Neural progenitor cell (in vitro differentiated cells): ENCODE results near the gene CD99. TPM values are rescaled to one million over a fixed set of nuclear protein-coding genes. Genes with fewer than 3 reads are reported as not detected.
A peak's percentile ranks its signal among the peaks of the same experiment; 100 is the strongest.
"Not testable (repeated sequence)": the region's sequence is repeated elsewhere in the genome, so short reads cannot be mapped to it uniquely, and the experiment has no call there.

Experiments used
- DNase-seq: peaks from one replicate; pipeline ENCODE4 v3.0.0-alpha.2; 2016; ENCODE audit warnings: low spot score
- H2AFZ ChIP-seq: fragments of 200-600 bp; sonication (generic); replicated peaks from 2 replicates; pipeline ENCODE4 v1.6.1; 2016; ENCODE audit warnings: antibody characterized with exemption
- H3F3A ChIP-seq: fragments of 200-600 bp; sonication (generic); 2 replicates; pipeline ENCODE4 v1.6.1; 2016; ENCODE audit warnings: antibody characterized with exemption, low read depth
- H3K27ac ChIP-seq: fragments of 200-600 bp; sonication (generic); 2 replicates; pipeline ENCODE4 v1.5.1; 2016; ENCODE audit warnings: mild to moderate bottlenecking
- H3K27me3 ChIP-seq: fragments of 200-600 bp; sonication (generic); 2 replicates; pipeline ENCODE4 v1.6.1; 2016; ENCODE audit warnings: mild to moderate bottlenecking, moderate library complexity
- H3K36me3 ChIP-seq: fragments of 200-600 bp; sonication (generic); 2 replicates; pipeline ENCODE4 v1.5.1; 2016
- H3K4me1 ChIP-seq: fragments of 200-600 bp; sonication (generic); 2 replicates; pipeline ENCODE4 v1.6.1; 2016; ENCODE audit warnings: mixed run types
- H3K4me2 ChIP-seq: fragments of 200-600 bp; sonication (generic); 2 replicates; pipeline ENCODE4 v1.6.1; 2016
- H3K4me3 ChIP-seq: fragments of 200-600 bp; sonication (generic); 2 replicates; pipeline ENCODE4 v1.5.1; 2016
- H3K79me2 ChIP-seq: fragments of 200-600 bp; sonication (generic); 2 replicates; pipeline ENCODE4 v1.6.1; 2016; ENCODE audit warnings: low read depth
- H3K9ac ChIP-seq: fragments of 200-600 bp; sonication (generic); 2 replicates; pipeline ENCODE4 v1.6.1; 2016
- H3K9me3 ChIP-seq: fragments of 200-600 bp; sonication (generic); 2 replicates; pipeline ENCODE4 v1.5.1; 2016; ENCODE audit warnings: low read depth
- H4K20me1 ChIP-seq: fragments of 200-600 bp; sonication (generic); 2 replicates; pipeline ENCODE4 v1.6.1; 2016; ENCODE audit warnings: low read depth
- H3K27ac Mint-ChIP-seq: 3 replicates; pipeline ENCODE4 v1.8.0; 2021; ENCODE audit warnings: mixed read lengths
- H3K27me3 Mint-ChIP-seq: 2 replicates; pipeline ENCODE4 v1.8.0; 2022; ENCODE audit warnings: low read depth, mild to moderate bottlenecking, inconsistent platforms, moderate library complexity, mixed read lengths; ENCODE audit not compliant: insufficient read depth
- H3K36me3 Mint-ChIP-seq: 3 replicates; pipeline ENCODE4 v1.8.0; 2021; ENCODE audit warnings: mixed read lengths
- H3K4me1 Mint-ChIP-seq: 3 replicates; pipeline ENCODE4 v1.8.0; 2021; ENCODE audit warnings: mixed read lengths
- H3K4me3 Mint-ChIP-seq: 3 replicates; pipeline ENCODE4 v1.8.0; 2021; ENCODE audit warnings: mild to moderate bottlenecking, moderate library complexity, mixed read lengths
- H3K9me3 Mint-ChIP-seq: 3 replicates; pipeline ENCODE4 v1.8.0; 2020; ENCODE audit warnings: mixed read lengths
- CTCF ChIP-seq: fragments of 200-600 bp; sonication (generic); IDR thresholded peaks from 2 replicates; pipeline ENCODE4 v1.5.1; 2017; ENCODE audit warnings: antibody characterized with exemption, mild to moderate bottlenecking
- EZH2 ChIP-seq: fragments of 200-600 bp; sonication (generic); IDR thresholded peaks from 2 replicates; pipeline ENCODE4 v1.6.1; 2017; ENCODE audit warnings: antibody characterized with exemption, mild to moderate bottlenecking, moderate library complexity
- EZH2phosphoT487 ChIP-seq: fragments of 200-600 bp; sonication (generic); IDR thresholded peaks from 2 replicates; pipeline ENCODE4 v1.6.1; 2017; ENCODE audit warnings: antibody characterized with exemption
- total RNA-seq: library from RNA; depleted of rRNA; stranded (reverse); fragments of >200 nt; gene quantifications from 2 replicates; pipeline ENCODE4 v1.2.3, GENCODE V29; 2015; ENCODE audit warnings: low replicate concordance

CD99 gene
- total RNA-seq, 1 donor from 2014 or later: 81.8 TPM

DNA sequence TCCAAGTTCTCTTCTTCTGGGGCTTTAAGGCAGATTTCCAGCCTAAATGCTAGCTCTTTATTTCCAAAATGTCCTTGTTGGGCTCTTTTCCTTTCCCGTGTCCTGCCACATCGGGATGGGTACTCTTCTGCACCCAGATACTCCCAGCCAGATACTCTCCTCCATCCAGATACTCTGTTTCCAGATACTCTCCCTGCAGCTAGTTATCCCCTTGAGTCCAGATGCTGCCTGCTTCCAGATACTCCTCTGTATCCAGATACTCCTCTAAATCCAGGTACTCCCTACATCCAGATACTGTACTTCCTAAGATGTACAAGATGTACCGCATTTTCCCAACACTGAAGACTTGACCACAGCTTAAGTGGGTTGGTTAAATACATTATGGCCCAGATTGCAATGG lies 50.3 kb downstream of the CD99 start:
- Mint-ChIP-seq H3K27me3 (peaks cover 2% of the 10 kb centered on the region), H3K4me1 (no peaks in the 10 kb centered on the region), H3K27ac (no peak overlapping the region), H3K4me3 (no peak overlapping the region), H3K36me3 (peaks cover 33% of the 10 kb centered on the region), H3K9me3 (no peaks in the 10 kb centered on the region)
- Histone ChIP-seq H3K9me3 (no peaks in the 10 kb centered on the region), H3K27me3 (no peaks in the 10 kb centered on the region), H3K79me2 (no peaks in the 10 kb centered on the region), H3K36me3 (no peaks in the 10 kb centered on the region), H4K20me1 (no peaks in the 10 kb centered on the region), H3K9ac (no peak overlapping the region), H2AFZ (no peak overlapping the region), H3F3A (no peaks in the 10 kb centered on the region), H3K4me2 (no peak overlapping the region), H3K4me1 (no peaks in the 10 kb centered on the region), H3K4me3 (no peak overlapping the region), H3K27ac (no peak overlapping the region)
- no peak for DNase-seq
- TF ChIP-seq EZH2phosphoT487: no peak
- TF ChIP-seq EZH2: no peak
- no peak for TF ChIP-seq CTCF

GRCh38 chrX:2746250-2746649 lies 55.2 kb downstream of the CD99 start:
- not testable (repeated sequence) for DNase-seq, H3K27me3 ChIP-seq, H3K9me3 Mint-ChIP-seq, H3K79me2 ChIP-seq, H3K27ac Mint-ChIP-seq, H3K4me3 ChIP-seq, H3K4me2 ChIP-seq, H2AFZ ChIP-seq, H3K9me3 ChIP-seq, H3K27me3 Mint-ChIP-seq, H3K4me1 ChIP-seq, H3K9ac ChIP-seq, H3F3A ChIP-seq, H3K36me3 ChIP-seq, H3K4me1 Mint-ChIP-seq, H4K20me1 ChIP-seq, H3K4me3 Mint-ChIP-seq, H3K27ac ChIP-seq
- peaks cover 15% of the 10 kb centered on the region for H3K36me3 Mint-ChIP-seq

- Mint-ChIP-seq H3K9me3 (peaks cover 2% of the 10 kb centered on the region), H3K4me3 (no peak overlapping the region), H3K27ac (peak overlapping the region; percentile 25), H3K4me1 (no peaks in the 10 kb centered on the region), H3K36me3 (peaks cover 4% of the 10 kb centered on the region), H3K27me3 (peaks cover 3% of the 10 kb centered on the region)
- TF ChIP-seq EZH2 (no peak), EZH2phosphoT487 (no peak), CTCF (no peak)
- DNase-seq: no peak
- Histone ChIP-seq H3K79me2 (no peaks in the 10 kb centered on the region), H3K36me3 (no peaks in the 10 kb centered on the region), H3F3A (no peaks in the 10 kb centered on the region), H3K4me3 (no peak overlapping the region), H2AFZ (no peak overlapping the region), H3K27me3 (no peaks in the 10 kb centered on the region), H3K4me2 (no peak overlapping the region), H3K9me3 (no peaks in the 10 kb centered on the region), H3K4me1 (no peaks in the 10 kb centered on the region), H3K27ac (no peak overlapping the region), H4K20me1 (no peaks in the 10 kb centered on the region), H3K9ac (no peak overlapping the region)
These were observed 57.2 kb downstream of the CD99 start for GRCh38 chrX:2748171-2748814.

DNA sequence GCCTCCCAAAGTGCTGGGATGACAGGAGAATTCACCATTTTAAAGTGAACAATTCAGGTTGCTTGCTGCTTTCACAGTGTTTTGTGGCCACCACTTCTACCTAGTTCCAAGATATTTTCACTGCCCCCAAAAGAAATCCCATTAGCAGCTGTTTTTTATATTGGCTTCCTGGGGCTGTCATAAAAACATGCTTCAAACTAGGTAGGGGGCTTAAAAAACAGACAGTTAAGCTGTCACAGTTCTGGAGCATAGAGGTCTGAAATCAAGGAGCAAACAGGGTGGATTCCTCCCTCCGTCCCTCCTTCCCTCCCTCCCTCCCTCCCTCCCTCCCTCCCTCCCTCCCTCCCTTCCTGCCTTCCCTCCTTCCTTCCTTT lies 57.7 kb downstream of the CD99 start:
- Mint-ChIP-seq H3K36me3 (no peaks in the 10 kb centered on the region), H3K4me1 (no peaks in the 10 kb centered on the region), H3K9me3 (peaks cover 2% of the 10 kb centered on the region), H3K27ac (no peak overlapping the region), H3K4me3 (no peak overlapping the region), H3K27me3 (peaks cover 3% of the 10 kb centered on the region)
- H3K36me3 ChIP-seq: no peaks in the 10 kb centered on the region
- TF ChIP-seq EZH2phosphoT487 (no peak), CTCF (no peak), EZH2 (no peak)
- H3K4me1 ChIP-seq: no peaks in the 10 kb centered on the region
- no peak overlapping the region for H3K9ac ChIP-seq
- H2AFZ ChIP-seq: no peak overlapping the region
- no peaks in the 10 kb centered on the region for H3K79me2 ChIP-seq
- no peaks in the 10 kb centered on the region for H3F3A ChIP-seq
- no peak overlapping the region for H3K4me2 ChIP-seq
- no peak overlapping the region for H3K27ac ChIP-seq
- no peaks in the 10 kb centered on the region for H4K20me1 ChIP-seq
- no peaks in the 10 kb centered on the region for H3K27me3 ChIP-seq
- no peaks in the 10 kb centered on the region for H3K9me3 ChIP-seq
- no peak for DNase-seq
- no peak overlapping the region for H3K4me3 ChIP-seq
